CD4-positive, alpha-beta T cell (primary cell): ENCODE results near the gene DYSF. TPM values are rescaled to one million over a fixed set of nuclear protein-coding genes. Genes with fewer than 3 reads are reported as not detected.

ENCODE experiments used
- ATAC-seq: fragments of 200-7000 bp; cut with Tn5 transposase; one replicate; pipeline ENCODE4 v1.10.0; 2022; ENCODE audit warnings: mild to moderate bottlenecking; ENCODE audit not compliant: poor library complexity
- CTCF ChIA-PET: fragments of 350-600 bp; sonication (Branson Sonifier 250); formaldehyde crosslinking; loops from one replicate; lab custom pipeline; 2021; ENCODE audit warnings: antibody characterized with exemption, inconsistent platforms; lab: Charles Lee
- POLR2A ChIA-PET: fragments of 350-600 bp; sonication (Branson Sonifier 250); formaldehyde crosslinking; loops from one replicate; lab custom pipeline; 2021; ENCODE audit warnings: antibody characterized with exemption, inconsistent platforms; lab: Charles Lee
- DNase-seq, 14 experiments: peaks; one replicate each; pipeline ENCODE4 v3.0.0-alpha.2; 2013 to 2020; ENCODE audit warnings: mixed read lengths in 2 of 14
- H3K27ac ChIP-seq, 2 donors: one replicate each; pipeline versions ENCODE4 v1.5.1 to v1.7.0; 2013; ENCODE audit warnings: low read length in 2 of 2, low read depth in 1 of 2, mild to moderate bottlenecking in 1 of 2
- H3K27me3 ChIP-seq, 2 experiments: 1 replicate in 1 of 2; 2 replicates in 1 of 2; pipeline versions ENCODE4 v1.6.1 to v1.7.0; 2013; ENCODE audit warnings: low read length in 2 of 2, control low read depth in 1 of 2, mild to moderate bottlenecking in 1 of 2, moderate library complexity in 1 of 2; ENCODE audit not compliant: insufficient read depth in 2 of 2, control insufficient read depth in 1 of 2
- H3K36me3 ChIP-seq: one replicate; pipeline ENCODE4 v1.6.1; 2013; ENCODE audit warnings: low read length, control low read depth; ENCODE audit not compliant: insufficient read depth
- H3K4me1 ChIP-seq: one replicate; pipeline ENCODE4 v1.6.1; 2013; ENCODE audit warnings: low read length, control low read depth; ENCODE audit not compliant: insufficient read depth
- H3K4me3 ChIP-seq: one replicate; pipeline ENCODE4 v1.5.1; 2013; ENCODE audit warnings: mild to moderate bottlenecking, low read length, moderate library complexity
- H3K9me3 ChIP-seq, 2 experiments: 1 replicate in 1 of 2; 2 replicates in 1 of 2; pipeline versions ENCODE4 v1.6.1 to v1.7.0; 2013; ENCODE audit warnings: low read length in 2 of 2, mild to moderate bottlenecking in 2 of 2, control low read depth in 1 of 2, moderate library complexity in 1 of 2; ENCODE audit not compliant: control insufficient read depth in 1 of 2, insufficient read depth in 1 of 2
- H3K27ac Mint-ChIP-seq: one replicate; pipeline ENCODE4 v1.8.0; 2020; ENCODE audit warnings: mixed read lengths
- H3K27me3 Mint-ChIP-seq: one replicate; pipeline ENCODE4 v1.8.0; 2021; ENCODE audit warnings: mixed read lengths
- H3K36me3 Mint-ChIP-seq: one replicate; pipeline ENCODE4 v1.8.0; 2021; ENCODE audit warnings: low read depth, mixed read lengths
- H3K4me1 Mint-ChIP-seq: one replicate; pipeline ENCODE4 v1.8.0; 2021; ENCODE audit warnings: low read depth, mixed read lengths
- H3K4me3 Mint-ChIP-seq: one replicate; pipeline ENCODE4 v1.8.0; 2020; ENCODE audit warnings: mild to moderate bottlenecking, mixed read lengths
- H3K9me3 Mint-ChIP-seq: one replicate; pipeline ENCODE4 v1.8.0; 2020; ENCODE audit warnings: mixed read lengths
- intact Hi-C, 2 experiments: fragments of 100-400 bp; cut with DNase I in 1 of 2; cut with micrococcal nuclease in 1 of 2; formaldehyde crosslinking; loops; one replicate each; pipeline versions ENCODE4 v1.15.1 to v1.9.0; 2023 to 2025; cut with DNase I, micrococcal nuclease
- total RNA-seq, 174 experiments: library from RNA in 2 of 174; stranded (reverse) in 2 of 174; gene quantifications; one replicate each; pipeline ENCODE4 v1.2.3 and lab custom pipeline; 2021 to 2026
- TF ChIP-seq, protein P1 (sequence below): fragments of 200-600 bp; IDR thresholded peaks from one replicate; pipeline ENCODE4 v1.8.0; 2022; ENCODE audit warnings: antibody characterized with exemption, mild to moderate bottlenecking

The DYSF gene
- total RNA-seq, 2 experiments from 2014 or later = 0.27 to 0.31 TPM

GRCh38 chr2:71545572-71546274 is 92.4 kb downstream of the DYSF start:
- intact Hi-C loops = loop anchor here (5.0 to 10.0 kb wide), 4 partner anchors 607 to 1319 kb away; no protein-coding TSS in a partner anchor
- no peaks in the 10 kb centered on the region for H3K9me3 Mint-ChIP-seq
- H3K36me3 ChIP-seq = no peaks in the 10 kb centered on the region

GRCh38 chr2:71546275-71546638 is 92.9 kb downstream of the DYSF start:
- Histone ChIP-seq H3K27me3 (peaks cover 0 to 16% of the 10 kb centered on the region in 2 experiments), H3K27ac (no peak overlapping the region), H3K9me3 (peaks cover 0 to 9% of the 10 kb centered on the region in 2 experiments), H3K4me1 (peaks cover 12% of the 10 kb centered on the region), H3K36me3 (no peaks in the 10 kb centered on the region), H3K4me3 (no peak overlapping the region)
- Mint-ChIP-seq H3K4me1 (peaks cover 11% of the 10 kb centered on the region), H3K9me3 (no peaks in the 10 kb centered on the region), H3K27me3 (peaks cover 23% of the 10 kb centered on the region), H3K27ac (no peak overlapping the region), H3K4me3 (no peak overlapping the region), H3K36me3 (no peaks in the 10 kb centered on the region)
- intact Hi-C loops = loop anchor here (5.0 to 10.0 kb wide), 4 partner anchors 606 to 1319 kb away; no protein-coding TSS in a partner anchor
- TF ChIP-seq, protein P1, sequence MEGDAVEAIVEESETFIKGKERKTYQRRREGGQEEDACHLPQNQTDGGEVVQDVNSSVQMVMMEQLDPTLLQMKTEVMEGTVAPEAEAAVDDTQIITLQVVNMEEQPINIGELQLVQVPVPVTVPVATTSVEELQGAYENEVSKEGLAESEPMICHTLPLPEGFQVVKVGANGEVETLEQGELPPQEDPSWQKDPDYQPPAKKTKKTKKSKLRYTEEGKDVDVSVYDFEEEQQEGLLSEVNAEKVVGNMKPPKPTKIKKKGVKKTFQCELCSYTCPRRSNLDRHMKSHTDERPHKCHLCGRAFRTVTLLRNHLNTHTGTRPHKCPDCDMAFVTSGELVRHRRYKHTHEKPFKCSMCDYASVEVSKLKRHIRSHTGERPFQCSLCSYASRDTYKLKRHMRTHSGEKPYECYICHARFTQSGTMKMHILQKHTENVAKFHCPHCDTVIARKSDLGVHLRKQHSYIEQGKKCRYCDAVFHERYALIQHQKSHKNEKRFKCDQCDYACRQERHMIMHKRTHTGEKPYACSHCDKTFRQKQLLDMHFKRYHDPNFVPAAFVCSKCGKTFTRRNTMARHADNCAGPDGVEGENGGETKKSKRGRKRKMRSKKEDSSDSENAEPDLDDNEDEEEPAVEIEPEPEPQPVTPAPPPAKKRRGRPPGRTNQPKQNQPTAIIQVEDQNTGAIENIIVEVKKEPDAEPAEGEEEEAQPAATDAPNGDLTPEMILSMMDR = no peak
- DNase-seq = no peak
- ATAC-seq = no peak
- POLR2A ChIA-PET = no interaction called here
- CTCF ChIA-PET = no interaction called here

More at GRCh38 chr2:71545572-71546274, 92.4 kb downstream of the DYSF start:
- no peak overlapping the region for H3K27ac ChIP-seq
- H3K4me3 Mint-ChIP-seq = peak overlapping the region; percentile 47
- peaks cover 23% of the 10 kb centered on the region for H3K27me3 Mint-ChIP-seq
- H3K4me3 ChIP-seq = peak overlapping the region; percentile 46
- no peak overlapping the region for H3K27ac Mint-ChIP-seq
- H3K4me1 Mint-ChIP-seq = peaks cover 11% of the 10 kb centered on the region
- CTCF ChIA-PET = no interaction called here
- peaks cover 0 to 9% of the 10 kb centered on the region in 2 experiments for H3K9me3 ChIP-seq
- H3K4me1 ChIP-seq = peaks cover 12% of the 10 kb centered on the region
- DNase-seq = peak in 13 of 14 experiments; percentile 5 to 70 (median 20)
- H3K36me3 Mint-ChIP-seq = no peaks in the 10 kb centered on the region
- H3K27me3 ChIP-seq = peaks cover 0 to 16% of the 10 kb centered on the region in 2 experiments
- peak; percentile 55 for ATAC-seq
- TF ChIP-seq, protein P1 = peak; percentile 71
- POLR2A ChIA-PET = no interaction called here

DNA sequence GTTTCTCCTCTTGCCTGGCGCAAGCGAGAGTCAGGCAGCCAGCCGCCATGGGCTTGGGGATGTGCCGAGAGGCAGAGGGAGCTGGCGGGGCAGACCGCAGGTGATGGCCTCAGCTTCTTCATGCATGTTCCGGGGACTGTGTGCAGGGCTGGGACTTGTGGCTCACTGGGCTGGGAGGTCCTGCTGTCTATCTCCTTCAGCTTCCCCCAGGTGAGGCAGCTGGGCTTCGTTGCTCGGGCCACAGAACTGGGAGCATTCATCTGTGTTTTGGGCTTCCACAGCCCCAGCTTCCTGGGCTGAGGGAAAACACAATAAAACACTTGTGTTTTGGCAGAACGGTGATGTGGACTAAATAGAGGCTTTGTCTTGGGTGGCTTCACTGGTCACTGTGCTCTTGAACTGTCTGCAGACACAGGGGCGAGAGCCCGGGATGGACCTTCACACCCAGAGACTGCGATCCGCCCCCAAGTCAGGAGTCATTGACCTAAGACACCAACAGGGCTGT is 93.5 kb downstream of the DYSF start:
- H3K4me1 Mint-ChIP-seq = peaks cover 11% of the 10 kb centered on the region
- TF ChIP-seq, protein P1 = no peak
- H3K9me3 Mint-ChIP-seq = no peaks in the 10 kb centered on the region
- Histone ChIP-seq H3K27me3 (peaks cover 0 to 16% of the 10 kb centered on the region in 2 experiments), H3K9me3 (peaks cover 0 to 9% of the 10 kb centered on the region in 2 experiments), H3K4me1 (peaks cover 12% of the 10 kb centered on the region), H3K4me3 (no peak overlapping the region), H3K27ac (no peak overlapping the region), H3K36me3 (no peaks in the 10 kb centered on the region)
- no peak overlapping the region for H3K4me3 Mint-ChIP-seq
- H3K27me3 Mint-ChIP-seq = peaks cover 23% of the 10 kb centered on the region
- ChIA-PET POLR2A (no interaction called here), CTCF (no interaction called here)
- no peaks in the 10 kb centered on the region for H3K36me3 Mint-ChIP-seq
- H3K27ac Mint-ChIP-seq = no peak overlapping the region
- intact Hi-C loops = loop anchor here (5.0 to 10.0 kb wide), 4 partner anchors 605 to 1318 kb away; no protein-coding TSS in a partner anchor
- DNase-seq (no peak), ATAC-seq (no peak)
